GM19239 (cell line): Measurements from ENCODE around the gene PIK3IP1.

Source experiments
- DNase-seq: peaks from one replicate; pipeline ENCODE4 v3.0.0; 2011; ENCODE audit warnings: low spot score; ENCODE audit not compliant: insufficient read length
- FAIRE-seq: peaks from 2 replicates; lab custom pipeline; 2011; peaks lifted over from hg19 to GRCh38; lab: Jason Lieb, UNC

PIK3IP1 gene

GRCh38 chr22:31313366-31314147 lies 21.3 kb upstream of the PIK3IP1 start:
- peak; percentile 73 for FAIRE-seq
- DNase-seq = peak; percentile 41

DNA sequence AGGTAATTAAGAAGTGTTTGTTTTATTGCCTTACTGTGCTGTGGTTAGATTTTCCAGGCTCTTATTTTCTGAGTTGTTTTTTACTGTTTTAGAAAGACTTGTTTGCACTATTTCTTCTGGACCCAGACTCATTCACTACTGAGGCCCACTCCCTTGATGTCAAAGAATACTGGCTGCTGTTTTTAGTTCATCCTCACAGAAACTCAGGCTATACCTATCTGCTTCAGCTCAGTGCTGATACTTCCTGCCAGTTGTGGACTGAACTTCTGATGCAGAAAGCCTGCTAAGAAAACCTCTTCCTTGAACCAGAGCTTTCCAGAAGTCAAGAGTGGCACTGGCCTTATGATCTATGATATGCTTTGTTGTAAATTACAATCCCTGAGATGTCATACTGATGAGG lies 15.9 kb upstream of the PIK3IP1 start:
- no peak for DNase-seq
- no peak for FAIRE-seq

GRCh38 chr22:31305194-31305593 lies 12.9 kb upstream of the PIK3IP1 start:
- no peak for FAIRE-seq

DNA sequence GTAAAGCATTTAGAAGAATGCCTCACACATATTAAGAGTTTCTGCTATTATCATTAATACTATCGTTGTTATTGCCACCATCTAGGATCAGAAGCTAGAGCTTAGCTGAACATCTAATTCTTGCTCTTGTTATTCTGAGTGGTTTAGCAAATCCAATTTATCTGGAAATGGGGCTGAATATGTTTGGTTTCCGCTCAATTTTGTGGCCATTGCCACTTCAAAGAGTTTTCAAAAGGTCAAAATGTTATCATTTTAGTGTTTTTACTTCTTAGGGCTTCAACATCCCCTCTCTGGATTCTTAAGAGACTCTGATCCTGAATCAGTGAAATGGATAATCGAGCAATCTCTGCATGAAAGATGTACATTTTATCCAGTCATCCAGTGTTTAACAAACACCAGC lies 10.2 kb upstream of the PIK3IP1 start:
- no peak for DNase-seq
- FAIRE-seq = no peak

More at GRCh38 chr22:31305194-31305593, 12.9 kb upstream of the PIK3IP1 start:
- DNase-seq = no peak

DNA sequence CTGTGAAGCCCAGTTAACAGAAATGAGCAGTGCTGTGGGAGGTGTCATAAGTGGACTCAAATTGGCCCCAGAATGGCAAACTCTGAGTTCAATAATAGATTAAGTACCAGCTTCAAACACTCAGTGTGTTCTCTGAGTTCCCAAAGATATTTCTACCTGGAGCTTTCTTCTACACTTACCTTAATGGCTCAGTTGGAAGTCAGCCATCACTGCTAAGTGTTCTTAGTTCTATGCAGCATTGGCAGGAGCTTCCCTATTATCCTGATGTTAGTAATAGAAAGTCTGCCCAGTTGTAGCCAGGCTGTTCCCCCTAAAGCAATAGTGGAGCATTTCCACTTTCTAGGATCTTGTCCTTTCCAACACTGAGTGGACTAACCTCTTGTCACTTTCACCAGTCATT lies 9.7 kb upstream of the PIK3IP1 start:
- DNase-seq = no peak
- FAIRE-seq = no peak

- no peak for DNase-seq
- FAIRE-seq = no peak
Observed at GRCh38 chr22:31300896-31301295, 8.6 kb upstream of the PIK3IP1 start.

DNA sequence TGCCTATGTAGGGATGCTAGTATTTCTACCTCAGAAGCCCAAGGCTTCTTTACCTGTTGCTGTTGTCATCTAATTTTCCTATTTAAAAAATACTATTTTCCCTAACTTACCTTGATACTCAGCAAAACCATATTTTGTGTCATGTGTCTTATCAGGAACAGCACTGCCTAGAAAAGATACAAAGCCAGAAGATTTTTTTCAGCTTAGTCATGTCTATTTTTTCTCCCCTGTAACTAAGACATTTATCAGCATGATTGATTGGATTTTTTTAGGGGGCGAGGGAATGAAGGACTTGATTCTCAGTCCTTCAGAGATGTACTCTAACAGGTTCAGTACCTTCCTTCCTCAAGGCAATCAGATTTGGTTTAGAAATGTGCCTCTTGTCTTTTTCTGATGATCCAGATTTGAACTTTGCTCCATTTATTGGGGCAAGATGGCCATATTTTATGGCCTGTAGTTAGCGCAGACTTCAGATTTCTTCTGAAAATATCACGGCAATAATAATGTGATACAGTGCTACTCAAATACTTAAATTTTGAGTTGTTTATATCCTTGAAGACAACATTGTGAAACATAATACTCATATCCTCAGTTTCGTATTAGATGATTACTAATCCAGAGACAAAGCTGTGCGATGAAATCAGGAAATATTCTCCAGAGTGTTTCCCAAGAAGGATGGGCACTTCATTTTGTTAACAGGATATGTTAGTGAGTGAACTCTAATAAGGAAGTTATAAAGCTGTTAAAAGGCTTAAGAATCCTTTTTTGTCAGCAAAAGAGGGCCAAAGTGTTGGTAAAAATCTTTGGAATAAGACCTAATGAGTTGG lies 3.8 kb upstream of the PIK3IP1 start:
- no peak for DNase-seq
- no peak for FAIRE-seq

DNA sequence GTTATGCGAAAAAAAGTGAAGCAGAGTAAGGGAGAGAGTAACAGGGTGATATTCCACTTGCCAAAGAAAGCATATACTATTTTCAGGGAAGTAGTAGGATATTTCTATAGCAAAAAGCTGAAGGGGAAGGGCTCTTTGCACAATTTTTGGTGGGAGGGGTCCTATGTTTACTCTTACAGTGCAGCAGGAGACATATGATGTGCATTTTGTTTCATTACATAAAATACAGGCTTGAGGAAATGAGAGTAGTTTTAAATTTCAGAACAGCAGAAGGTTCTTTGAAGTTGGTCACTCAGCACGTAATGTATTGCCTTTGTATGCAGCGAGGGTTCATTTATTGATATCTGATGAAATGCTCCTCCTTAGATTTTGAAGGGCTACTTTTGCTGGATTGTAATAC lies 3.1 kb upstream of the PIK3IP1 start:
- DNase-seq = no peak
- no peak for FAIRE-seq

- FAIRE-seq = no peak
- no peak for DNase-seq
Observed at GRCh38 chr22:31291481-31292235, 630 bp downstream of the PIK3IP1 start.

DNA sequence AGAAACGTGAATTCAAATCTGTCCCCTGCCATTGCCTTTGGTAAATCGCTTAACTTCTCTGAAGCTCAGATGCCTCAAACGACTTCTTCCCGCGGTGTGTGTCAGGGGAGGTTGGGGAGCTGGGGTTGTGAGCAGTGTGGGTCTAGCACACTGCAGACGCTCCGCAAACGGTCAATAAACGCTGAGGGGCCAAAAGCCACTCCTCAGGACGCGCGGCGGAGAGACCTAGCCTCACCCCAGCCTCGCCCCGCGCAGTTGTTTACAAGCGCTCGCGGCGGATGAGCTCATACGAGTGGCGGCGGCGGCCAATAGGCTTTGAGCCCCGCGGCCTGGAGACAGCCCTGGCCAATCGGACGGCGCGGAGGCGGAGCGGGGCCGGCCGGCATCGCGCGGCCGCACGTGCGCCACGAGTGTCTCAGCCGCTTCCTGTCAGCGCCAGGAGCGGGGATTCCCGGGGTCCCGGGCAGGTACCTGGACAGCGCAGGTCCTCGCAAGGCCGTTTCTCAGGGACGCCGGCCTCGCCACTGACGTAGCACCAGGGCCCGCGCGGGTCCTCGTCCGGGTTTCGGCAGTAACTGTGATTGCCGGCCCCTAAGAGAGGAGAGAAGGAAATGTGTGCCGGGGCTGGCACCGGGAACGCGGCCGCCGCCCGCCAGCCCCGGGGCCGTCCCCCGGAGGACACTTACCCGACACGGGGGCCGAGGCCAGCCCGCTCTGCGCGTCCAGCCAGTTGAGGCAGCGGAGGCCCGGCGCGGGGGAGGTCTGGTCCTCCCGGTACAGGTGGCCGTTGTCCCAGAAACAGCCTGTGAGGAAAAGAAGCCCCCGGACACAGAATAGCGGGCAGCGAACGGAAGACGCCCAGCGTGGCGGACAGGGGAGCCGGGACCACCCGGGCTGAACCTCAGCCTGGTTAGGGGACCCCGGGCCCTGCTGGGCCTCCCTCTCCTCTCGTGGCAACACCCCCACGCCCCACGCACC lies 1.5 kb downstream of the PIK3IP1 start:
- DNase-seq (peak; percentile 92), FAIRE-seq (peak; percentile 68)

DNA sequence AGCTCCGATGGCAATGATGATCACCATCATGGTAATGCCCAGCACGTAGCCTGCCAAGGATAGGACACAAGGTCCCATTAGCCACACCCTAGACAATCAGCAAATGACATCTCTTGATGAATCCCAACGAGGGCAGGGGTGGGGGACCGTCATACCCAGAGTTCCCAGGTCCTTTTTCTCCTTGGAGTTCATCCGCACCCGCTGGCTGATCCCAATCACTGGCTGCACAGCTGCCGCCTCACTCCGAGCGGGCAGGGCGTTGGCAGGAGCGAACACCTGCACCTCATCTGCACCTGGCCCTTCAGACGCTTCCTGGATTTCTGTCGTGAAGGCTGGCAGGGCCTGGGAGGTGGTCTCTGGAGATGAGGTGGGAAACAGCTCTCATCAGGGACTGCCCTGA lies 2.9 kb downstream of the PIK3IP1 start:
- DNase-seq = no peak
- no peak for FAIRE-seq

GRCh38 chr22:31288496-31289240 lies 3.6 kb downstream of the PIK3IP1 start:
- DNase-seq (no peak), FAIRE-seq (no peak)

DNA sequence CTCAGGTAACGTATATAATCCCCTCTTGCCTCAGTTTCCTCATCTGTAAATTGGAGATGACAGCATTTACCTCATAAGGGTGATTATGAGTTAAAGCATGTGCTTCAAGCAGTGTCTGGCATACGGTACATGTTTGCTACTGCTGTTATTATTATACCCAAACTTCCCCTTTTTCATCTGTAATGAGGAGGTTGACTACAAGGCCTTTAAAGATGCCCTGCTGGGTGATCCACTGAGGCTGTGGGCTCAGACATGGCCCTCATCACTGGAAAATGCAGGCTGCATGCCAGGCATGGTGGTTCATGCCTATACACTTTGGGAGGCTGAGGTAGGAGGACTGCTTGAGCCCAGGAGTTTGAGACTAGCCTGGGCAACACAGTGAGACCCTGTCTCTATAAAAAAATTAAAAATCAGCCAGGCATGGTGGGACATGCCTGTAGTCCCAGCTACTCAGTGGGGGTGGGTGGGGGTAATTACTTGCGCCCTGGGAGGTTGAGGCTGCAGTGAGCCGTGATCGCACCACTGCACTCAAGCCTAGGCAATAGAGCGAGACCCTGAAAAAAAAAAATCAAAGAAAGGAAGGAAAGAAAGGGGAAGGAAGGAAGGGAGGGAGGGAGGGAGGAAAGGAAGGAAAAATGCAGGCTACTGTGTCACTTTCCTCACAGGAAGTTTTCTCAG lies 4.3 kb downstream of the PIK3IP1 start:
- DNase-seq (no peak), FAIRE-seq (no peak)

- FAIRE-seq (no peak), DNase-seq (no peak)
Observed at GRCh38 chr22:31286360-31287255, 5.7 kb downstream of the PIK3IP1 start.

- no peak for FAIRE-seq
- no peak for DNase-seq
Observed at GRCh38 chr22:31284281-31285155, 7.8 kb downstream of the PIK3IP1 start.

DNA sequence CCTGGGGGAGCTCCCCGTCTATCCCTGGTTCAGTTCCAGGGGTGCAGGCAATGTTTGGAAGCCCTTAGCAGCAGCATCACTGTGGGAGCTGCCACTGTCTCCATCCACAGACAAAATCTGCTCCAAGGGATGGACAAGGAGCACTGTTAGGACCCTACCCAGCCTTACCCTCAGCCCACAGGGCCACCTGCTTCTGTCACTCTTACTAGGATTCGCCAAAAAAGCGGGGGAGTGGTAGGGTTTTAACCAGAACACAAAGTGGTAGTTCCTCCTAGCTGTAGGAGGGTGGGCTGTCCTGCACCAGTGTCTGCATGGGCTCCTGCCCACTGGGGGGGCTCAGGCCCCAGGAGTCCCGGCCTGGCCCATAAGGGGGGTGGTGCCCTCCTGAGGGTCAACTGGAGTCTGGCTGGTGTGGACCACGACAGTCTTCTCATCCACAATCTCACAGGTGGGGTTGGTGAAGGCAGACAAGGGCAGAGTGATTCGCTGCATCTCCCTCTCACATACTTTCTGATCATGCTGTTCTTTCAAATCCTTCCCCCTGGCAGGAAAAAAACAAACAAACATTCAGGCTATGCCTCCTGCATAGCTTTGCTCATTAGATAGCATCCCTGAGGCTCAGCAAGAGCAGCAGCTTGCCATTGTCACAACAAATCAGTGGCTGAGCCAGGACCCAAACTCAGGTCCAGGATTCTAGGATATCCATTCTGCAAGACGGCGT lies 9.4 kb downstream of the PIK3IP1 start:
- FAIRE-seq = no peak
- DNase-seq = no peak
